Activated T-cell treated with anti-CD3 and anti-CD28 coated beads for 24 hours (primary cell): Measurements from ENCODE around the gene SERTAD4.
A peak's percentile ranks its signal among the peaks of the same experiment; 100 is the strongest.
"Not testable (repeated sequence)": the region's sequence is repeated elsewhere in the genome, so short reads cannot be mapped to it uniquely, and the experiment has no call there.

Experiments used
- DNase-seq: peaks from one replicate; pipeline ENCODE4 v3.0.0-alpha.2; 2020; ENCODE audit warnings: low read depth

SERTAD4 gene

DNA sequence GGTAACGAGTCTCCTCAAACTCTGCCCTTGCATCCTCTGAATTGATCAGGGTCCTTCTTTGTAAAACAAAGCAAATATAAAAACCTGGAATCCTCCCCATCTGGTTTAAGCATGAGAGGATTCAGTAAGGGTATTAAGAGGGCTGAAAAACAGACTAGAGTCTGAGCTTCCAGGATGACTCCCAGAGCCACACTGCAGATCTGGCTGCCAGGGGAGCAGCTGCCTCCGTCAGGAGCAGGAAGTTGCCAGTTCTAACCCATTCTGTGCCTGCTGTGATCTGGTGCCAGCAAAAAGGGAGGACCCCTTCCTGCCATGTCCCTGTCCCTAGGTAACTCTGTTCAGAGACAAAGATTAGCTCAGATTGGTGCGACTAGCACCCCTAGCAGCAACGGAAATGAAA, 27.5 kb downstream of the SERTAD4 start:
- DNase-seq = no peak

GRCh38 chr1:210262167-210262896, 29.7 kb downstream of the SERTAD4 start:
- no peak for DNase-seq

GRCh38 chr1:210262897-210263272, 30.3 kb downstream of the SERTAD4 start:
- no peak for DNase-seq

DNA sequence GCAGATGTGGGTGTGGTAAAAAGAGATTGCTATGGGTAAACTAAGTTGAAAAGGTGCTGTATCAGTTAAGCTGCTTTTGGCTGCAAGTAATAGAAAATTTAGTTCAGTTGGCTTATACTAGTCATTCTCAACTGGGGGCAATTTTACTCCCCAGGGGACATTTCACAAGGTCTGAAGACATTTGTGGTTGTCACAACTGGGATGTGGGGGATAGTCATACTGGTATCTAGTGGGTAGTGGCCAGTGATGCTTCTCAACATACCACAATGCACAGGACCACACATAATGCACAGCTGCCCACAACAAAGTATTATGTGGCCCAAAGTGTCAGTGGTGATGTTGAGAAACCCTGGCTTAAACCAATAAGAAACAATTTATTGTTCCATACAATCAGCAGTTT, 31.4 kb downstream of the SERTAD4 start:
- no peak for DNase-seq

DNA sequence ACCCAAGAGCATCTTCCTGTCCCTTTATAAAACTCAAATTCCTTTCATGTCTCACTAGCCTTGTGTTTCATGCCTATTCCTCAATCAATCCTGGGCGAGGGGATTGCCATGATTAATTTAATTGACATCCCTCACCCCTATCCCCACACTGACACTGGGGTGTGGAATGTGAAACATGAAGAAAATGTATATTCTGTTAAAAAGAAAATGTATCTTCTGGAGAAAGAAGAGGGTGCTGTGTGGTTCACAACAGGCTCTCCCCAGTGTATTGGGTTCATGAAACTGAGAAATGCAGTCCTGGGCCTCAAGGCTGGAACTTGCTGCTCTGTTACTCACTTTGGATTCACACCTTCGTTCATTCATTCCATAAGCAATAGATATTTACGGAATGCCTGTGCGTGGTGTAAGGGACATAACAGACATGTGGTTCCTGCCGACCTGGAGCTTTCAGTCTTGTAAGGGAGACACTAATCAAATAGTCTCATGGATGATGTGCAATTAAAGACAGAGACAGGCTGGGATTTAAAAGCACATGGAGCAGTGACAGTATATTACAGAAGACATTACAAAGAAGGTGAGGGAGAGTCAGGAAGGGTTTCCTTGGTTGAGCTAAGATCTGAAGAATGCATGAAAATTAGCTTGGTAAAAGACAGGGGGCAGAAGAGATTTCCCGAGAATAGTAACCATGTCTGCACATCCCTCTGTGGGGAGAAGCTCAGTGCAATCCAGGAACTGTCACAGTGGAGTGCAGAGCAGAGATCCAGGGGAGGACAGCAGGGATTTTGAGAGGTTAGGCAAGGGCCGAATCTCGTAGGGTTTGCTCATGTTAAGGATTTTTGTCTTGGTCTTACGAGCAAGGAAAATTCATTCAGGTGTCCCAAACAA, 32.1 kb downstream of the SERTAD4 start:
- no peak for DNase-seq

DNA sequence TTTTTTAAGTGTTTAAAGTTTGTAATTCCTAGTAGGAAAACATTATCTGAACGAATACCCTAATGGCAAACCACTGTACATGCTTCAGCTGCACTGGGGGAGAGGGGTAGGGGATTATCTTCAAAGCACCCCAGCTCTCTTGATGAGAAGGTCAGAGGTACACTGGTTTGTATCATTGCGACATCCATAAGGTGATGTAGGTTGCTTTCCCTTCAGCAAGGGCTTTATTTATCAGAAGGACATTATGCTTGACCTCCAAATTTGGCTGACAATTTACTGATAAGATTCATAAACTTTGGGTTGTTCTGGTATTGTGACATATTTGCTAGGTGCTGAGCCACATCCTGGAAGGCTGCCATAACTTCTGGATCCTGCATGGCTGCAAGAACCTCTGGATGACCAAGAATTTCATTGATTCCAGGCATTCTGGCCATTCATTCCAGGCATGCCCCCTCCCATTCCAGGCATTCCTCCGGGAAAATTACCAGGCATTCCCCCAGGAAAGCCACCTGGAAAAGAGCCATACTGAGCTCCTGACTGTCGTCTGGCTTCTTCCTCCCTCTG, 32.9 kb downstream of the SERTAD4 start:
- DNase-seq = not testable (repeated sequence)

GRCh38 chr1:210269981-210270380, 37.4 kb downstream of the SERTAD4 start:
- no peak for DNase-seq

DNA sequence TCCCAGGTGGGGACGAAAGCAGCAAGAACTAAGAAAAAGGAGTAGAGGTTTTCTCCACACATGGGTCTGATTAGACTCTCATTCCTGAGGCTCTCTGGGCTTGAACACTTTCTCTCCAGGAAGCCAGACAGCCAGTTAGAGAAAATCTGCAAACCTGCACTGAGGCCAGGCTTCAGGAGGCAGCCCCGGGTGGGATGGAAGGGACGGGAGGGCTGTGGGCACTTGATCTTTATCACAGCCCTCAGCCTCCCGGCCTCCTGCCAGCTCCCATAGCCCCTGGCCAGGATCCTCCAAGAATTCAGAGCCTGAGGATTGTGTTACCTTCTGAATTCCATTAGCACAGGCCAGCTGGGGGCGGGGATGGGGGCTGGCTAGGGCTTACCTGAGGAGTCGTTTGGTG, 40.1 kb downstream of the SERTAD4 start:
- DNase-seq = no peak

- no peak for DNase-seq
Observed at GRCh38 chr1:210280221-210280620, 47.6 kb downstream of the SERTAD4 start.

GRCh38 chr1:210288116-210288515, 55.5 kb downstream of the SERTAD4 start:
- DNase-seq = no peak

DNA sequence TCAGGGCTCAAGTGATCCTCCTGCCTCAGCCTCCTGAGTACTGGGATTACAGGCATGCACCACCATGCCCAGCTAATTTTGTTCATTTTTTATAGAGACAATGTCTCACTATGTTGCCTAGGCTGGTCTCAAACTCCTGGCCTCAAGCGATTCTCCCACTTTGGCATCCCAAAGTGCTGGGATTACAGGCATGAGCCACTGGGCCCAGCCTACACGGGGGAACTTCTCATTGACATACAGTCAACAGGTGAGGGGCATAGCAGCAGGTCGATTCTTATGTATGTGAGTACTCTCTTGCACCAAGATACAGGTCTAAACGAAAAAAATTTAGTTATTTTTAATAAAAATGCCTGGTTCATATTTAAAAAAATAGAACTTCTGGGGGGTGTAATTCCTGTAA, 56.7 kb downstream of the SERTAD4 start:
- DNase-seq = no peak

GRCh38 chr1:210291081-210291764, 58.6 kb downstream of the SERTAD4 start:
- DNase-seq = no peak

GRCh38 chr1:210291786-210292230, 59.2 kb downstream of the SERTAD4 start:
- DNase-seq = no peak

DNA sequence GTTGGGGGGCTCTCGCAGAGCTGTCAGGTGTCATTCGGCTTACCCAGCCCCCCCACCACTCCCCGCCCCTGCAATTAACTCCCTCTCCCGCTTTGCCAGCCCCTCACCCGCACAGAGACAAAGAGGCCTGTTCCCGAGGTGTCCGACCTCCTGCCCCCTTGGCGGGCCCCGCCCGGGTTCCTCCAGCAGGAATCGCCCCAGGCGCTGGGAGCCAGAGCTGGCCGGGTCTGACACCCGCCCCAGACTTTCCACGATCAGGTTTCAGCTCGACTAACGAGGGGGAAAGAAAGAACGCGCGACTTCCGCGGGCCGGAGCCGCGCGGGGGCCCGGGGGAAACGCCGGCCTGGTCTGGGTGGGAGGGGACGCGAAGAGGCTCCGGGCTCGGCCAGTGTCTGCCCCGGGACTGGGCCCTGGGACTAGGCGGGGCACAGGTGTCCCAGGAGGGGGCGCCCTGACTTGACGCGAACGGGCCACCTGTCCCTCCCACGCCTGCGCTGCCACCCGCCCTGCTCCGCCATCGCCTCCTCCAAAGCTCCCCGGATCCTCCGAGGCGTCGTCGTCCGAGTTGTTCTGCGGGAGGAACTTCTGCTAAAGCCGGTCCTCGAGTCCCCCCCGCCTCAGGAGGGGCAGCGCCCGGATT, 59.8 kb downstream of the SERTAD4 start:
- DNase-seq = peak; percentile 21

DNA sequence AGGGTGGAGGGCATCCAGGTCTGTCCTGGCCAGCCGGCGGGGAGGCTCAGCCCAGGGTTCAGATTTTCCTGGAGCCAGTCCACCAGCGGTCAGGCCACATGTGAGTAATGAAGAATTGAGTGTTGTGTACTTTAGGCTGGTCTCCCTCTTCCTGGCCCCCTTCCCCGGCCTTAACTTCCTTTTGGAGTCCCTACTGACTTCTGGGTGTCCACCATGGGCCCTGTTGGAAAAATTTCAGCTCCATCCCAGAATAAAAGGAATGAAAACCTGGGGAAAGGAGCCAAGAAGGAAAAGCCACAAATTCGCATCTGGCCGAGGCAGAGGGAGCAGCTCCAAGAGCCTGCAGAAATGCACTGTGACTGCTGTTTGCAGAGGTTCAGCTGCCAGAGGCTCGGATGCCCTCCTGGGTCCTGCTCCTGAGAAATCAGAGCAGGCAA, 60.6 kb downstream of the SERTAD4 start:
- no peak for DNase-seq

DNA sequence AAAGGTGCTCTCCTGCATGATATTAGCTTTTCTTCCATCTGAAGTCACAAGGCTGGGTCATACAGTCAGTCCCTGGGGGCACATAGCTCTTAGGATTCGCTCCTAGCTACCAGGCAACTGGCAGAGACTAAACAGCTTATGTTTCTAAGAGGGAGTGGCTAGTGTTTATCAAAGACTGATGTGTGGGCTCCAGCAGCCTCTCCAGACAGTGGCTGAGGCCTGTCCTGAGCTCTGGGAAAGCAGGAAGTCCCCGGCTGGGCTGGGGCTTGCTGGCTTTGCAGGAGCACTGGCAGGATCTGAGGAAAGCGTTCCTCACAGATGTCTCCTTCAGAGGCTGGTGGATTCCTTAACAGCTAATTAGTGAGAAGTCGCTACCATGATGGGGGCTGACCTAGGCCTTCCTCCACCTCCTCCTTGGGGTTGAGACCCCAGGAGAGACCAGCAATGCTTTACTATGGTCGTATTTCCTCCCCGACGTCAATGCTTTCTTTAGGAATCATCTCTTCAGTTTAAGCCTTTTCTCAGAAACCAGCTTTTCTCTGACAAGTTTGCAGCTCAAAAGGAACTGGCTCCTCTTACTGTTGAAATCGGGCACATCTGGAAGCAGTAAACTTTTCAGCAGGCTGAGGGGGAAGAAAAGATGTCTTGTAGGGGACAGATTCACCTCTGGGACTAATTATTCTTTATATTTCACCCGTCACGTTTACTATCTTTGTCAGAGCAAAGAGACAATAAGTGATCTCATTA, 62.6 kb downstream of the SERTAD4 start:
- no peak for DNase-seq
